H1 (cell line): ENCODE measurements around the gene KIAA1671. TPM values are rescaled to one million over a fixed set of nuclear protein-coding genes. Genes with fewer than 3 reads are reported as not detected.

Experiments
- CEBPB ChIP-seq: IDR thresholded peaks from 2 replicates; pipeline ENCODE4 v1.6.1; 2012; ENCODE audit warnings: low read depth, low read length
- CREB1 ChIP-seq: IDR thresholded peaks from 2 replicates; pipeline ENCODE4 v1.6.1; 2012; ENCODE audit warnings: inconsistent platforms
- EGR1 ChIP-seq: IDR thresholded peaks from 2 replicates; pipeline ENCODE4 v1.6.1; 2011; ENCODE audit warnings: low read depth, low read length, borderline replicate concordance
- KDM1A ChIP-seq: fragments of 200-600, 300-600 bp; sonication (generic); IDR thresholded peaks from 2 replicates; pipeline ENCODE4 v1.7.1; 2016; ENCODE audit warnings: mild to moderate bottlenecking, low read length, borderline replicate concordance
- polyA plus RNA-seq, 7 experiments: library from polyadenylated mRNA; depleted of rRNA in 3 of 7; stranded (reverse) in 5 of 7; unstranded in 2 of 7; fragments of >200 nt in 5 of 7; fragments of 200-250 nt in 2 of 7; gene quantifications; 1 replicate in 5 of 7; 2 replicates in 1 of 7; 4 replicates in 1 of 7; pipeline versions ENCODE4 v1.2.1 to v1.2.3, GENCODE V29; 2011 to 2013; ENCODE audit warnings: missing spikeins in 2 of 7, mixed read lengths in 2 of 7
- total RNA-seq: library from RNA; stranded (reverse); fragmentation: NEBNext Ultra II Directional; extraction: Animal tissue kit (Norgen Biotek cat#: 25700); gene quantifications from 2 replicates; pipeline ENCODE4 v1.2.1, GENCODE V29; 2021
- TF ChIP-seq, protein P1 (sequence below): IDR thresholded peaks from 2 replicates; pipeline ENCODE4 v1.6.1; 2011; ENCODE audit warnings: low read depth, mild to moderate bottlenecking, low read length; ENCODE audit not compliant: insufficient read depth

KIAA1671 gene
- total and polyA plus RNA-seq, 2 of the 8 experiments (the other 6 are each of a cell fraction or from before 2014, with no cell fraction given), result 6.4 to 23.9 TPM

GRCh38 chr22:25024895-25025294, 72.4 kb downstream of the KIAA1671 start (continued):
- TF ChIP-seq, protein P1, sequence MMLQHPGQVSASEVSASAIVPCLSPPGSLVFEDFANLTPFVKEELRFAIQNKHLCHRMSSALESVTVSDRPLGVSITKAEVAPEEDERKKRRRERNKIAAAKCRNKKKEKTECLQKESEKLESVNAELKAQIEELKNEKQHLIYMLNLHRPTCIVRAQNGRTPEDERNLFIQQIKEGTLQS, result no peak
- TF ChIP-seq EGR1, result no peak
- no peak for TF ChIP-seq CREB1
- no peak for TF ChIP-seq CEBPB
- TF ChIP-seq KDM1A, result no peak
